K562 (cell line): ENCODE measurements around the gene C9orf50. TPM values are rescaled to one million over a fixed set of nuclear protein-coding genes. Genes with fewer than 3 reads are reported as not detected.

Experiments used
- CHD7 ChIP-seq: fragments of 200-600 bp; sonication (generic); IDR thresholded peaks from one replicate; pipeline ENCODE4 v1.6.1; 2012; ENCODE audit warnings: mild to moderate bottlenecking, low read depth, low read length, inconsistent platforms
- CXXC5 ChIP-seq: fragments of 250-450 bp; sonication (Bioruptor Pico); IDR thresholded peaks from 2 replicates; pipeline ENCODE4 v1.8.0; 2022; ENCODE audit warnings: inconsistent platforms, mild to moderate bottlenecking, moderate library complexity
- DNMT1 ChIP-seq: fragments of 450-650 bp; IDR thresholded peaks from 2 replicates; pipeline ENCODE4 v1.6.1; 2016; ENCODE audit warnings: antibody characterized with exemption, mild to moderate bottlenecking
- FIP1L1 ChIP-seq: fragments of 200-400 bp; formaldehyde crosslinking; IDR thresholded peaks from 2 replicates; pipeline ENCODE4 v1.6.1; 2018; ENCODE audit warnings: mild to moderate bottlenecking, low read depth, low read length; ENCODE audit not compliant: poor library complexity, severe bottlenecking
- MCM3 ChIP-seq: fragments of 450-650 bp; IDR thresholded peaks from 2 replicates; pipeline ENCODE4 v1.6.1; 2016
- NCOA4 ChIP-seq: fragments of 450-650 bp; IDR thresholded peaks from 2 replicates; pipeline ENCODE4 v1.6.1; 2018; ENCODE audit warnings: mild to moderate bottlenecking; ENCODE audit not compliant: partially characterized antibody
- POLR2B ChIP-seq: fragments of 450-650 bp; IDR thresholded peaks from 2 replicates; pipeline ENCODE4 v1.6.1; 2018; ENCODE audit warnings: low read depth; ENCODE audit not compliant: partially characterized antibody
- SIN3B ChIP-seq: fragments of 450-650 bp; IDR thresholded peaks from 2 replicates; pipeline ENCODE4 v1.6.1; 2017; ENCODE audit warnings: low read depth, mild to moderate bottlenecking, moderate library complexity
- SNRNP70 ChIP-seq: fragments of 200-400 bp; formaldehyde crosslinking; optimal IDR thresholded peaks from 2 replicates; pipeline ENCODE3; 2017; ENCODE audit warnings: low read depth, low read length
- TRIM24 ChIP-seq, 2 experiments: fragments of 450-650 bp; IDR thresholded peaks; 2 replicates each; pipeline ENCODE4 v1.6.1; 2016
- ZKSCAN3 ChIP-seq: fragments of 250-450 bp; sonication (Bioruptor Pico); IDR thresholded peaks from 2 replicates; pipeline ENCODE4 v1.4.0; 2020
- ZNF184 ChIP-seq: sonication (generic); formaldehyde crosslinking; IDR thresholded peaks from 2 replicates; pipeline ENCODE4 v1.5.0; 2020; ENCODE audit warnings: missing genetic modification reagents
- ZNF436 ChIP-seq: fragments of 250-450, 450-650 bp; sonication (Bioruptor Pico); formaldehyde crosslinking; IDR thresholded peaks from 2 replicates; pipeline ENCODE4 v1.7.0; 2020; ENCODE audit warnings: mild to moderate bottlenecking
- ZZZ3 ChIP-seq: fragments of 450-650 bp; IDR thresholded peaks from 2 replicates; pipeline ENCODE4 v1.6.1; 2016; ENCODE audit warnings: antibody characterized with exemption, mild to moderate bottlenecking, moderate library complexity
- polyA plus RNA-seq, 8 experiments: library from polyadenylated mRNA; depleted of rRNA in 4 of 8; stranded (reverse) in 5 of 8; unstranded in 3 of 8; fragments of >200 nt; fragmentation: Nextera tagmentation in 2 of 8; fragmentation: Illumina TruSeq in 1 of 8; extraction: Ambion mirVana in 2 of 8; extraction: Trizol in 1 of 8; gene quantifications; 2 replicates each; pipeline versions ENCODE4 v1.2.1 to v1.2.3, GENCODE V29; 2011 to 2014; ENCODE audit warnings: inconsistent platforms in 1 of 8, missing spikeins in 1 of 8
- total RNA-seq, 7 experiments: library from RNA; depleted of rRNA in 6 of 7; stranded (reverse); fragments of >200 nt in 6 of 7; fragmentation: Illumina TruSeq in 2 of 7; extraction: Trizol in 2 of 7; gene quantifications; 2 replicates each; pipeline versions ENCODE4 v1.2.1 to v1.2.3, GENCODE V29; 2011 to 2021; ENCODE audit warnings: low replicate concordance in 1 of 7
- TF ChIP-seq, protein P1 (sequence below): IDR thresholded peaks from 3 replicates; pipeline ENCODE4 v1.6.1; 2011; ENCODE audit warnings: borderline replicate concordance, mild to moderate bottlenecking; ENCODE audit not compliant: insufficient read length, insufficient read depth
- TF ChIP-seq, protein P2 (sequence below): sonication (generic); formaldehyde crosslinking; IDR thresholded peaks from 2 replicates; pipeline ENCODE4 v1.8.0; 2022; ENCODE audit warnings: missing genetic modification reagents, mild to moderate bottlenecking, borderline replicate concordance

C9orf50 gene
- total and polyA plus RNA-seq, 9 of the 15 experiments (the other 6 are each of a cell fraction or from before 2014, with no cell fraction given), result not detected

- TF ChIP-seq CHD7 (no peak), CXXC5 (CRISPR knock-in tag) (peak; percentile 79), ZNF436 (CRISPR knock-in tag) (no peak), NCOA4 (no peak), ZNF184 (no peak), ZKSCAN3 (CRISPR knock-in tag) (no peak), SIN3B (no peak), ZZZ3 (no peak), TRIM24 (IDR thresholded peaks at IDR 0.05) (peak; percentile 58 to 73; a peak in 3 of 4 replicates), MCM3 (no peak), FIP1L1 (no peak), SNRNP70 (no peak), POLR2B (no peak), DNMT1 (no peak)
- TF ChIP-seq, protein P1, sequence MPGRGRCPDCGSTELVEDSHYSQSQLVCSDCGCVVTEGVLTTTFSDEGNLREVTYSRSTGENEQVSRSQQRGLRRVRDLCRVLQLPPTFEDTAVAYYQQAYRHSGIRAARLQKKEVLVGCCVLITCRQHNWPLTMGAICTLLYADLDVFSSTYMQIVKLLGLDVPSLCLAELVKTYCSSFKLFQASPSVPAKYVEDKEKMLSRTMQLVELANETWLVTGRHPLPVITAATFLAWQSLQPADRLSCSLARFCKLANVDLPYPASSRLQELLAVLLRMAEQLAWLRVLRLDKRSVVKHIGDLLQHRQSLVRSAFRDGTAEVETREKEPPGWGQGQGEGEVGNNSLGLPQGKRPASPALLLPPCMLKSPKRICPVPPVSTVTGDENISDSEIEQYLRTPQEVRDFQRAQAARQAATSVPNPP, result no peak
- TF ChIP-seq, protein P2, sequence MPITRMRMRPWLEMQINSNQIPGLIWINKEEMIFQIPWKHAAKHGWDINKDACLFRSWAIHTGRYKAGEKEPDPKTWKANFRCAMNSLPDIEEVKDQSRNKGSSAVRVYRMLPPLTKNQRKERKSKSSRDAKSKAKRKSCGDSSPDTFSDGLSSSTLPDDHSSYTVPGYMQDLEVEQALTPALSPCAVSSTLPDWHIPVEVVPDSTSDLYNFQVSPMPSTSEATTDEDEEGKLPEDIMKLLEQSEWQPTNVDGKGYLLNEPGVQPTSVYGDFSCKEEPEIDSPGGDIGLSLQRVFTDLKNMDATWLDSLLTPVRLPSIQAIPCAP (CRISPR knock-in tag), result no peak
Measured at GRCh38 chr9:129570450-129571297, 50.2 kb downstream of the C9orf50 start (continued).
